GM18909 (cell line): ENCODE measurements around the gene SETD1A.

Experiments used
- ATAC-seq: cut with Tn5 transposase; IDR thresholded peaks from one replicate; pipeline ENCODE4 v1.9.1; 2021; ENCODE audit warnings: mild to moderate bottlenecking; ENCODE audit not compliant: unreplicated experiment, poor library complexity

Gene SETD1A

DNA sequence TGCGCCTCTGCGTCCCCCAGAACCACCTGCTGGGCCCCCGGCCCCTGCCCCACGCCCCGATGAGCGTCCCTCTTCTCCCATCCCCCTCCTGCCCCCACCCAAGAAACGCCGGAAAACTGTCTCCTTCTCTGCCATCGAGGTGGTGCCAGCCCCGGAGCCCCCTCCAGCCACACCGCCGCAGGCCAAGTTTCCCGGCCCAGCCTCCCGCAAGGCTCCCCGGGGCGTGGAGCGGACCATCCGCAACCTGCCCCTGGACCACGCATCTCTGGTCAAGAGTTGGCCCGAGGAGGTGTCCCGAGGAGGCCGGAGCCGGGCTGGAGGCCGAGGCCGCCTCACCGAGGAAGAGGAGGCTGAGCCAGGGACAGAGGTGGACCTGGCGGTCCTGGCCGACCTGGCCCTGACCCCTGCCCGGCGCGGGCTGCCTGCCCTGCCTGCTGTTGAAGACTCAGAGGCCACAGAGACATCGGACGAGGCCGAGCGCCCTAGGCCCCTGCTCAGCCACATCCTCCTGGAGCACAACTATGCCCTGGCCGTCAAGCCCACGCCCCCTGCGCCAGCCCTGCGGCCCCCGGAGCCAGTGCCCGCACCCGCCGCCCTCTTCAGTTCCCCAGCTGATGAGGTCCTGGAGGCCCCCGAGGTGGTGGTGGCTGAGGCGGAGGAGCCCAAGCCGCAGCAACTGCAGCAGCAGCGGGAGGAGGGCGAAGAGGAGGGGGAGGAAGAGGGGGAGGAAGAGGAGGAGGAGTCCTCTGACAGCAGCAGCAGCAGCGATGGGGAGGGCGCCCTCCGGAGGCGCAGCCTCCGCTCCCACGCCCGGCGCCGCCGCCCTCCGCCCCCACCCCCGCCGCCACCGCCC lies 21.8 kb downstream of the SETD1A start:
- ATAC-seq, result no peak

DNA sequence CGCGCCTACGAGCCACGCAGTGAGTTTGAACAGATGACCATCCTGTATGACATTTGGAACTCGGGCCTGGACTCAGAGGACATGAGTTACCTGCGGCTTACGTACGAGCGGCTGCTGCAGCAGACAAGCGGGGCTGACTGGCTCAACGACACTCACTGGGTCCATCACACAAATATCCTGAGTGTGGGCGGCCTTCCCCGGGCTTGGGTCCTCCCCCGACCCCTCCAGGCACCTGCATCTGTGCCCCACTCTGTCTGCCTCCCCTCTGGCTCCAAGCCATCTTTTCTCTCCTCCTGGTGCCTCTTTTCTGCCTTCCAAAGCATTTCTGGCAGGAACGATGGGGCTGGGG lies 22.4 kb downstream of the SETD1A start:
- no peak for ATAC-seq

DNA sequence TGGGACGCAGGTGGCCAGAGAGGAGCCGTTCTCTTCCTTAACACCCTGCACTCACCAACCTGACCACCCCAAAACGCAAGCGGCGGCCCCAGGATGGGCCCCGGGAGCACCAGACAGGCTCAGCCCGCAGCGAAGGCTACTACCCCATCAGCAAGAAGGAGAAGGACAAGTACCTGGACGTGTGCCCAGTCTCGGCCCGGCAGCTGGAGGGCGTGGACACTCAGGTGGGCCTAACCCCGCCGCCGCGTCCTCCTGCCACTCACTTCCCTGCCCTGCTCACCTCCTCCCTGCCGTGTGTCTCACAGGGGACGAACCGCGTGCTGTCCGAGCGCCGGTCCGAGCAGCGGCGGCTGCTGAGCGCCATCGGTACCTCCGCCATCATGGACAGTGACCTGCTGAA lies 22.9 kb downstream of the SETD1A start:
- ATAC-seq, result no peak

DNA sequence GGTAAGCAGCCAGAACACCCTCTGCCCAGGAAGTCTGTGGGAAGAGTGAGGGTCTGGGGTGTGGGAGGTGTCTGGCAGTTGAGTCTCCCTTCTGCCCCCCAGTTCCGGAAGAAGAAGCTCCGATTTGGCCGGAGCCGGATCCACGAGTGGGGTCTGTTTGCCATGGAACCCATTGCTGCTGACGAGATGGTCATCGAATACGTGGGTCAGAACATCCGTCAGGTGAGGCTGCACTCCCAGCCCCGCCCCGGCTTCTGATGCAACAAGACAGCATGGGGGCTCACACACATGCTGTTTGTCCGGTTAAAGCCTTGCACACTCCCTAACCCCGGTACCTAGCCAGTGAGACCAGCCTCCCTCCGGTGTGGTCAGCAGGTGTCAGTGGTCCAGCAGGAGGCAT lies 23.4 kb downstream of the SETD1A start:
- no peak for ATAC-seq

DNA sequence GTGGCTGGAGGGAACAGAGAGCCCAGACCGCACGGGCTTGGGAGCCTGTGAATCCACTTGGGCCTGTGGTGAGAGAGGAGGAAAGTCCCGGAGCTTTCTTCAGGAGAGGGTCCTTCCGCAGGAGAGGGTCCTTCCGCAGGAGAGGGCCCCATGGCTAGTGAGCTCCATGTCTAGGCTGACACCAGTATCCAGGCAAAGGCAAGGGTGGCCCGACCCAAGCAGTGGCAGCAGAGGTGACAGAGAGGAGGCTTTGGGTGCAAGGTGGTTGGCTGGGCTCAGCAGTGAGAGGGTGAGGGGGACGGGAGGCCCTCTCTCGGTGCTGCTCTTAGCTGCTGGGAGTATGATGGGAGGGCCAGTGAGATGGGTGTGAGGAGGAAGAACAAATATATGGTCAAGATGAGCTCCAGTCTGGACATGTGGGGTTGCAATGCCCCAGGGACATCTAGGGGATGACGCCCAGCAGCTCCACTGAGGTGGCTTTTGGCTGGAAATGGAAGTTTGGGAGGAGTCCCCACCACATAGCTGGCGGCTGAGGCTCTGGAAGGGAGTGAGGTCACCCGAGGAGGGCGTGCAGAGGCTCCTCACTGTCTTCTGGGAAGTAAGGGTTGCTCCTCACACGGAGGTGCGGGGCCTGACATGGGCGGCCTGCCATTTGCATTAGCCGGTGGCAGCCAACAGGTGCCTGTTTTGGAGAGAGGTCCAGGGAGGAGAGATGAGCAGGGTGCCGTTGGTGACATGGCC lies 25.2 kb downstream of the SETD1A start:
- no peak for ATAC-seq

DNA sequence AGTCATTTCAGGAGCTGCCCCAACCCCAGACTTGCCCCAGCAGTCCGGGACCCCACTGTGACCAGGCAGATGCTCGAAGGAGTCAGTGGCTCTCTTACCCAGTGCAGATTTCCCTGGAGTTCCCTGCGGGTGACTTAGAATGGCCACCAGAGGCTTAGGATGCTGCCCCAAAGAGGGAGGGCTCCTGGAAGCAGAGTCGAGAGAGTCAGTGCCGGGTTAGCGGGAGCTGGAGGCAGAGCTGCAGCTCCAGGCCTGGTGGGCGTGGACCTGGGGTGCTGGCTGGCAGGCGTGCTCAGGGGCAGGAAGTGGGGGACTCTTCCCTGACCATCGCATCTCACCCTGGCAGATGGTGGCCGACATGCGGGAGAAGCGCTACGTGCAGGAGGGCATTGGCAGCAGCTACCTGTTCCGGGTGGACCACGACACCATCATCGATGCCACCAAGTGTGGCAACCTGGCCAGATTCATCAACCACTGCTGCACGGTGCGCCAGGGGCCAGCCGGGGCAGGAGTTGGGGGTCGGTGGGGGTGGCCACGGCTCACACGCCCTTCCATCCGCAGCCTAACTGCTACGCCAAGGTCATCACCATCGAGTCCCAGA lies 25.8 kb downstream of the SETD1A start:
- no peak for ATAC-seq

DNA sequence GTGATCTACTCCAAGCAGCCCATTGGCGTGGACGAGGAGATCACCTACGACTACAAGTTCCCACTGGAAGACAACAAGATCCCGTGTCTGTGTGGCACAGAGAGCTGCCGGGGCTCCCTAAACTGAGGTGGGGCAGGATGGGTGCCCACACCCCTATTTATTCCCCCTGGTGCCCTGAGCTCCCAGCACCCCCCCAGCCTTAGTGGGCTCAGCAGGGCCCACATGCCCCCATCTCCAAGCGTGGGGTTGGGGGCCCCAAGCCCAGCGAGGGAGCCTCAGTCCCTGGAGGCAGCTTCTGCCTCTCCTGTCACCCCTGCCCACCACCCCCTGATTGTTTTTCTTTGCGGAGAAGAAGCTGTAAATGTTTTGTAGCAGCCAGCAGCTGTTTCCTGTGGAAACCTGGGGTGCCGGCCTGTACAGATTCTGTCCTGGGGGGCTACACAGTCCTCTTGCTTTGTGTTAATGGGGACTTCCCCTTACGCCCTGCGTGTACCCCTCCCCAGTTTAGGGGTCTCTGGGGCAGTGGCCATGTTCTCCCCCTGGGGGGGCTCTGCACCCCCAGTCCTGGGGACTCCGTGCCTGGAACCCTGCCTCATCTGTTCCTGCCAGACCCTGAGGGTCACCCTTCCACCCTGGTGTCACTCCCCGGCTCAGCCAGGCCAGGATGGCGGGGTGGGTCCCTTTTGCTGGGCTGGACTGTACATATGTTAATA lies 26.5 kb downstream of the SETD1A start:
- no peak for ATAC-seq

DNA sequence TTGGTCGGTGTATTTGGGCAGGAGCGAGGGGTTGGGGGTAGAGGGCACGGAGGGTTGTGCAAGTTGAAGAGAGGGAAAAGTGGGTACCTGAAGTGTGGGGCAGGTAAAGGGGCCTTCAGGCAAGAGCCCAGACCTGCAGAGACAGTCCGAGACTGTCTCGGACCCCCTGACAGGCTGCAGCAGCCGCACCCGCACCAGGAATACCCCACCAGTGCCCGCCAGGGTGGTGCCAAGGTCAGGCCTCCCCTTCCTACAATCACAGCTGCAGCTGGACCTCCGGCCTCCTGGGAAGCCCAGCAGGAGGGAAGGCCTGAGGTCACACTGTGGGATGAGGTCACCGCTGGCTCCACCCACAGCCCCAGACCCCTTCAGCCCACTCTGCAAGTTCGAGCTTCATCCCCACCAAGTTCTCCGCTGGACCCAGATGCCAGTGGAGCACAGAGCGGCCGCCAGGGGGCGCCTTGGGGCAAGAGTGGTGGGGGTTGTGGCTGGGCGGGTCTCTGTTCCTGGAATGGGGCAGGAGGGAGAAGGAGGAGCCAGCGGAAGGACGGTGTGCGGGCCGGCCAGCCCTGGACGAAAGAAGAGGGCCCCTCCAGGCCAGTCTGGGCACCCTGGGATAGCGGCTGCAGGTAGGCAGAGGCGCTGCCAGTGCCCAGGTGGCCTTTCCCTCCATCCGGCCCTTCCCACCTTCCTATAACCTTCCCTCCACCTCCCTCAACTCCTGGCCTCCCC lies 27.3 kb downstream of the SETD1A start, which contains the start of gene HSD3B7:
Gene HSD3B7 (plus strand): TSS at position 539 of the 732 bp plus-strand sequence. CDS start 452 bp downstream, outside the sequence.
- ATAC-seq, result peak; percentile 48

DNA sequence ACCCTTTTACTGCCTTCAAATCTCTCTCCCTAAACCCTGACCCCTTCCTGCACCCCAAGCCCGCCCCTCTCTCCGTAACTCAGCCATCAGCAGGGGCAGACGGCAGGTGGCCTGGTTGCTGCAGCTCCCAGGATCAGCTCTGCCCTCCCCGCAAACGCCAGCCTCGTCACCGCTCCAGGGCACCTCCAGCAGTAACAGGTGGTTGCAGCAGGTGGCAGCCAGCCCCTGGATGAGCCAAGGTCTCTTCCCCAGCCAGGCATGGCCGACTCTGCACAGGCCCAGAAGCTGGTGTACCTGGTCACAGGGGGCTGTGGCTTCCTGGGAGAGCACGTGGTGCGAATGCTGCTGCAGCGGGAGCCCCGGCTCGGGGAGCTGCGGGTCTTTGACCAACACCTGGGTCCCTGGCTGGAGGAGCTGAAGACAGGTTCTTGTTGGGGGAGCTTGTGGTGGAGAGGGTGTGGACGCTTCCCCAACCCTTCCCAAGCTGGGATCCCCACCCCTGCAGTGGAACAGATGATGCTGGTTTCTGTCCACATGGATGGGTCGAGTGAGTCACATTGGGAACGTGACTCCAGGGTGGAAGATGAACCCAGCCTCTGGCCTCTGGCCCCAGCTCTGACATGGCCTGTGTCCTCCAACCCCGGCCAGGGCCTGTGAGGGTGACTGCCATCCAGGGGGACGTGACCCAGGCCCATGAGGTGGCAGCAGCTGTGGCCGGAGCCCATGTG lies 28.0 kb downstream of the SETD1A start:
- no peak for ATAC-seq

DNA sequence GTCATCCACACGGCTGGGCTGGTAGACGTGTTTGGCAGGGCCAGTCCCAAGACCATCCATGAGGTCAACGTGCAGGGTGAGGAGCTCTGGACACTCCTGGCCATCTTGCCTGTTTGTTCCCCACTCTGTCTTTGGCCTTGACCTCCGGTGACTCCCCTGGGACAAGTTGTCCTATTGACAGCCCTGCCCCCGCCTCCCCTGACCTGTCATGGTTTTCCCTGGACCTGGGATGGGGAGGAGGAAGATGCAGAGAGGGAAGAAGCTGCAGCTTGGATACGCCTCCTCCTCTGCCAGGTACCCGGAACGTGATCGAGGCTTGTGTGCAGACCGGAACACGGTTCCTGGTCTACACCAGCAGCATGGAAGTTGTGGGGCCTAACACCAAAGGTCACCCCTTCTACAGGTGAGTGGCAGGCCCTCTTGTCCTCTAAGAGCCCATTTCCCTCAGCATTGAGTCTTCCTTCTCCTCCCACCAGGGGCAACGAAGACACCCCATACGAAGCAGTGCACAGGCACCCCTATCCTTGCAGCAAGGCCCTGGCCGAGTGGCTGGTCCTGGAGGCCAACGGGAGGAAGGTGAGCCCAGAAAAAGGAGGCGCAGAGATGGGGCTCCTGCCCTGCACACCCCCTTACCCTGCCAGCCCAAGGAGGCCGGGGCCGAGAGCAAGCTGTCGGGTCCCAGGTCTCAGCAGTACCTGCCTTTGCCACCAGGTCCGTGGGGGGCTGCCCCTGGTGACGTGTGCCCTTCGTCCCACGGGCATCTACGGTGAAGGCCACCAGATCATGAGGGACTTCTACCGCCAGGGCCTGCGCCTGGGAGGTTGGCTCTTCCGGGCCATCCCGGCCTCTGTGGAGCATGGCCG lies 28.8 kb downstream of the SETD1A start:
- ATAC-seq, result no peak

DNA sequence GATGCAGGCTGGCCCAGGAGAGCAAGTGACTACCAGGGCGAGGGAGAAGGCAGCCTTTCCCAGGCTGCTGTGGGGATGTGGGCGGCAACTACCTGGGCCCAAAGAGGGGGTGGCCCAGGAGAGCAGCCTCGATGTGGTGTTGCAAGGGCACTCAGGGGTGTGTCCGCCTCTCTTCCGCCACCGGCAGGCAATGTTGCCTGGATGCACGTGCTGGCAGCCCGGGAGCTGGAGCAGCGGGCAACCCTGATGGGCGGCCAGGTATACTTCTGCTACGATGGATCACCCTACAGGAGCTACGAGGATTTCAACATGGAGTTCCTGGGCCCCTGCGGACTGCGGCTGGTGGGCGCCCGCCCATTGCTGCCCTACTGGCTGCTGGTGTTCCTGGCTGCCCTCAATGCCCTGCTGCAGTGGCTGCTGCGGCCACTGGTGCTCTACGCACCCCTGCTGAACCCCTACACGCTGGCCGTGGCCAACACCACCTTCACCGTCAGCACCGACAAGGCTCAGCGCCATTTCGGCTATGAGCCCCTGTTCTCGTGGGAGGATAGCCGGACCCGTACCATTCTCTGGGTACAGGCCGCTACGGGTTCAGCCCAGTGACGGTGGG lies 30.1 kb downstream of the SETD1A start:
- ATAC-seq, result no peak

DNA sequence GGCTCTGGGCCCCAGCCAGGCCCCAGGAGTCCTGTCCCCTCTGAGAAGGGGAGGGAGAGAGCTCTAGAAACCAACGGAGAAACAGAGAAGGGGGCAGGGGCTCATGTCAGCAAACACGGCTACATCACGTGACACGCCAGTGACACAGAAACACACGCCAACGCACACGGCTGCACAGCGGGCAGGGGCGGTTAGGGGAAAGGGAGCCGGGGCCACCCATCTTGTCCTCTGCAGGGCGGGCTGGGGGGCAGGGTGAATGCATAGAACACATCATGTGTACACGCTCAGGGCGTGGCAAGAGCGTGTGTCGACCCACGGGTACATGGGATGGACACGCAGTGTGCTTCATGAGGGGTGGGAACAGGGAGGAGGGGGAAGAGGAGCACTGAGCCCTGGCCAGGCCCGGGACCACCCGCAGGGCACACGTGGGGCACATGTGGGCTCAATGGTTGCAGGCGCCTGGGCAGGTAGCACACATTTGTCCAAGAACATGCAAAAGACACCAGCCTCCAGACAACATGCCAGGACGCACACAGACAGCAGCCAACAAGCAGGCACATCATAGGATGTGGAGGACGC lies 32.0 kb downstream of the SETD1A start:
- no peak for ATAC-seq

DNA sequence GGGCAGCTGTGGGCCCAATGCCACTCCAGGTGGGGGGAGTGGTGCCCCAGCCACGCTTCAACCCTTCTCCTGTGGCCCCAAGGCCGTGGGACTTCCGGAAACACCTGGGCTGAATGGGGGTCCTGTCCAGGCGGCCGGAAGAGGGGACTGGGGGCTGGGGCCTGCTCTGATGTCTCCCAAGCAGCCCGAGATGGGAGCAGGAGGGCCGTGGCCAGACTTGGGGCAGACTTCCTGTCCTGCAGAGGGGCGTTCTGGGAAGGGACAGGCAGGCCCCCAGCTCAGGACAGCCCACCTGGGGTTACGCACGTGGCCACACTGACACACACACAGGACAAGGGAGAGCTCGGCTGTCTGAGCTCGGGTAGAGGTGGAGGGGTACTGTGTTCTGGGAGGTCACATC lies 32.6 kb downstream of the SETD1A start:
- no peak for ATAC-seq

DNA sequence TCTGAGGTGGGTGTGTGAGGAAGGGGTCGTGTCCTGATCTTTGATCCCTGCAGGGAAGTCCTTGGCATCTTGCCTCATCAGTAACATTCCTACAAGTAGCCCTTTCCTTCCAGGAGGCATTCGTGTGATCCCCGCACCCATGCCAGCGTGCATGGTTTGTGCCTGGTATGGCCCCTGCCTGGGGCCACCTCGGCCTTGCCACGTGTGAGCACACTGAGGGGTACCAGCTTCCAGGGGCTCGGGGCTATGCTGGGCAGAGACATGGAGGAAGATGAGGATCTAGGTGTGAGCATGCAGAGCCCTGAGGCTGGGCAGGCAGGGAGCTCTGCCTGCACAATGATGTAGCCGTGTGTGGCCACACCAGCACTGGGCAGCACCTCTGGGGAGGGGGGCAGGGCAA lies 33.5 kb downstream of the SETD1A start:
- ATAC-seq, result no peak

DNA sequence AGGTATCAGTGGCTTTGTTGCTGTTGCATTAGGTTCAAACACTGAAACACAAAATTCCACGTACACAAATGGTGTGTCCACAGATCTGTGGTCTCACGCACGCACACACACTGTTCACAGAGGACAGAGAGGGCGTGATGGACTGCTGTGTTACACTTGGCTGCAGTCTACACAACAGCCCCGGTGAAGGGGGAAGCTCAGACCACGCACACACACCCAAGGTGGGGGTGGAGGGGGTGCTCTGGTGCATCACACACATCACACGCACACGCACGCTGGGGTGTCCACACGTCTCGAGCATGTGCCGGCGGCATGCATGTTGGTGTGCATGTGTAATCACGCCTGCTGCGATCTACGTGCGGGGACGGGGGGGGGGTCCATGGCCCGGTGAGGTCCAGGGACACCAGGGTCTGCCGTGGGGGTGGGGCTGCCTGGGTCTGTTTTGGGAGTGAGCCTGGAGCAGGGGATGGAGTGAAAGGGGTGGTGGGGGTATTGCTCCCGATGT lies 34.8 kb downstream of the SETD1A start:
- no peak for ATAC-seq

DNA sequence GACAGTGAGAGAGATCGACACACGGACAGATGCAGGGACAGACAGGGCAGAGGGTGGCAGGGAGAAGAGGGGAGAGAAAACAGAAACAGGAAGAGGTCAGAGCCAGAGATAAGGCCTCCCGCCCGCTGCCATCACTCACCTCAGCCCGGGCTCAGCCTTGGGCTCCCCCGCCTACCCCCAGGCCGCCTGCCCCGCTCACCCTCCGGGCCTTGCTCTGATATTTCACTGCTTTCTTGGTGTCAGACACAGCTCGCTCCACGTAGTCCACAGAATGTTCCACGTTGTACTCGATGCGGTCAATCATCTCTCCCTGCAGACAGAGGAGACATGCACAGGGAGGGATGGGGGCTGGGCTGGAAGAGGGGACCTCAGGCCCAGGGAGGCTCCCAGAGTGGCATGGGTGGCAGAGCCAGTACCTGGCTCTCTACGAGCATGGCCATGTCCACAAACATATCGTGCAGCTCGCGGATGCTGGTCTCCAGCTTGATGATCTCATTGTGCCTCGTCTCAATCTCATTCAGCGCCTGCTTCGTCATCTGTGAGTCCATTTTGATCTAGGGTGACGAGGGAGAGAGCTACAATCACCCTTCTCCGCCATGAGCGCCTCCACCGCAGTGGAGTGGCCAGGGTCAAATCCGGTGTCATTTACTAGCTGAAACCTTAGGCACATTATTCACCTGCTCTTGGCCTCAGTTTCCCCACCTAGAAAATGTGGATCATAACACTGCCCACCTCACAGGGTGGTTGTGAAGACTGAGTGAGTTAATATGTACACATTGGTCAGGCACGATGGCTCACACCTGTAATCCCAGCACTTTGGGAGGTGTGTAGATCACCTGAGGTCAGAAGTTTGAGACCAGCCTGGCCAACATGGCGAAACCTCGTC lies 35.6 kb downstream of the SETD1A start:
- ATAC-seq, result no peak

DNA sequence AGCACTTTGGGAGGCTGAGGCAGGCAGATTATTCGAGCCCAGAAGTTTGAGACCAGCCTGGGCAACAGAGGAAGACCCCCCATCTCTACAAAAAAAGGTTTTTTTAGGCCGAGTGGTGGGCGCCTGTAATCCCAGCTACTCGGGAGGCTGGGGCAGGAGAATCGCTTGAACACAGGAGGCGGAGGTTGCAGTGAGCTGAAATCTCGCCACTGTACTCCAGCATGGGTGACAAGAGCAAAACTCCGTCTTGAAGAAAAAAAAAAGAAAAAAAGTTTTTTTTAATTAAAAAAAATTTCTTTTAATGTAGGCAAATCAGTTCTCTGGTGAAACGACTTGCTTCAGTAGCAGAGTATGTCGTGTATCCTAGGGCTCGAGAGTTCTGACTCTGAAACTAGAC lies 38.4 kb downstream of the SETD1A start:
- no peak for ATAC-seq
